ENCODE measurements around the gene DPP7.
"Not testable (repeated sequence)": the region's sequence is repeated elsewhere in the genome, so short reads cannot be mapped to it uniquely, and the experiment has no call there.

DPP7 gene

GRCh38 chr9:137129456-137130175 is 15.1 kb upstream of the DPP7 start:
- in situ Hi-C loops (cut with MboI; ENCODE audit: low pct_unique_long_range_greater_than_20kb, low sequenced_read_pairs, unreplicated experiment) = loop anchor here (10.0 kb wide), 1 partner anchor 95 kb away; the partner anchor contains the start of genes CYSRT1, RNF208 and RNF224
- peak; percentile 98 for DNase-seq (ENCODE audit: low spot score)
- no peak for TF ChIP-seq CTCF (IDR thresholded peaks at IDR 0.05; ENCODE audit: extremely low read depth, insufficient read depth, missing control alignments)

GRCh38 chr9:137128862-137129455 is 14.4 kb upstream of the DPP7 start:
- TF ChIP-seq CTCF (IDR thresholded peaks at IDR 0.05; ENCODE audit: extremely low read depth, insufficient read depth, missing control alignments) = no peak
- DNase-seq (ENCODE audit: low spot score) = no peak
- in situ Hi-C loops (cut with MboI; ENCODE audit: low pct_unique_long_range_greater_than_20kb, low sequenced_read_pairs, unreplicated experiment) = loop anchor here (10.0 kb wide), 1 partner anchor 96 kb away; the partner anchor contains the start of genes CYSRT1, RNF208 and RNF224

GRCh38 chr9:137128158-137128861 is 13.8 kb upstream of the DPP7 start:
- in situ Hi-C loops (cut with MboI; ENCODE audit: low pct_unique_long_range_greater_than_20kb, low sequenced_read_pairs, unreplicated experiment) = loop anchor here (10.0 kb wide), 1 partner anchor 96 kb away; the partner anchor contains the start of genes CYSRT1, RNF208 and RNF224
- DNase-seq (ENCODE audit: low spot score) = no peak

GRCh38 chr9:137127301-137128157 is 13.0 kb upstream of the DPP7 start:
- no peak for DNase-seq (ENCODE audit: low spot score)
- in situ Hi-C loops (cut with MboI; ENCODE audit: low pct_unique_long_range_greater_than_20kb, low sequenced_read_pairs, unreplicated experiment) = loop anchor here (10.0 kb wide), 1 partner anchor 97 kb away; the partner anchor contains the start of genes CYSRT1, RNF208 and RNF224
- no peak for TF ChIP-seq CTCF (IDR thresholded peaks at IDR 0.05; ENCODE audit: extremely low read depth, insufficient read depth, missing control alignments)

More at GRCh38 chr9:137128158-137128861, 13.8 kb upstream of the DPP7 start:
- no peak for TF ChIP-seq CTCF (IDR thresholded peaks at IDR 0.05; ENCODE audit: extremely low read depth, insufficient read depth, missing control alignments)

- DNase-seq (ENCODE audit: low spot score) = no peak
Measured at GRCh38 chr9:137126786-137127185, 12.3 kb upstream of the DPP7 start.

GRCh38 chr9:137123952-137124462 is 9.5 kb upstream of the DPP7 start:
- not testable (repeated sequence) for DNase-seq (ENCODE audit: low spot score)
- in situ Hi-C loops (cut with MboI; ENCODE audit: low pct_unique_long_range_greater_than_20kb, low sequenced_read_pairs, unreplicated experiment) = loop anchor here (10.0 kb wide), 1 partner anchor 101 kb away; the partner anchor contains the start of genes CYSRT1, RNF208 and RNF224

More at GRCh38 chr9:137126786-137127185, 12.3 kb upstream of the DPP7 start:
- in situ Hi-C loops (cut with MboI; ENCODE audit: low pct_unique_long_range_greater_than_20kb, low sequenced_read_pairs, unreplicated experiment) = loop anchor here (10.0 kb wide), 1 partner anchor 98 kb away; the partner anchor contains the start of genes CYSRT1, RNF208 and RNF224
- TF ChIP-seq CTCF (IDR thresholded peaks at IDR 0.05; ENCODE audit: extremely low read depth, insufficient read depth, missing control alignments) = no peak

Data from GM13977 (cell line).